GM12874 (cell line): ENCODE results near the gene DIPK1B.

ENCODE experiments used
- CTCF ChIP-seq: IDR thresholded peaks from 2 replicates; pipeline ENCODE4 v1.5.1; 2011; ENCODE audit warnings: low read depth, mild to moderate bottlenecking, control low read depth, low read length, moderate library complexity; ENCODE audit not compliant: insufficient read depth

DIPK1B gene

GRCh38 chr9:136722093-136722968 is 10.0 kb downstream of the DIPK1B start:
- TF ChIP-seq CTCF, result no peak

GRCh38 chr9:136722969-136723356 is 10.6 kb downstream of the DIPK1B start:
- no peak for TF ChIP-seq CTCF

- no peak for TF ChIP-seq CTCF
Observed at GRCh38 chr9:136723362-136723976, 11.1 kb downstream of the DIPK1B start.

GRCh38 chr9:136723989-136724388 is 11.6 kb downstream of the DIPK1B start:
- no peak for TF ChIP-seq CTCF

GRCh38 chr9:136724772-136725171 is 12.4 kb downstream of the DIPK1B start:
- TF ChIP-seq CTCF, result no peak

GRCh38 chr9:136725612-136726011 is 13.2 kb downstream of the DIPK1B start:
- no peak for TF ChIP-seq CTCF

- no peak for TF ChIP-seq CTCF
Observed at GRCh38 chr9:136726118-136726517, 13.7 kb downstream of the DIPK1B start.
